SW 1271 (cell line): ENCODE results near the gene HTR3A.
"Not testable (repeated sequence)": the region's sequence is repeated elsewhere in the genome, so short reads cannot be mapped to it uniquely, and the experiment has no call there.

Experiments used
- DNase-seq, 2 experiments: peaks; one replicate each; lab custom pipeline; 2025; lab: John Stamatoyannopoulos, UW

HTR3A gene

DNA sequence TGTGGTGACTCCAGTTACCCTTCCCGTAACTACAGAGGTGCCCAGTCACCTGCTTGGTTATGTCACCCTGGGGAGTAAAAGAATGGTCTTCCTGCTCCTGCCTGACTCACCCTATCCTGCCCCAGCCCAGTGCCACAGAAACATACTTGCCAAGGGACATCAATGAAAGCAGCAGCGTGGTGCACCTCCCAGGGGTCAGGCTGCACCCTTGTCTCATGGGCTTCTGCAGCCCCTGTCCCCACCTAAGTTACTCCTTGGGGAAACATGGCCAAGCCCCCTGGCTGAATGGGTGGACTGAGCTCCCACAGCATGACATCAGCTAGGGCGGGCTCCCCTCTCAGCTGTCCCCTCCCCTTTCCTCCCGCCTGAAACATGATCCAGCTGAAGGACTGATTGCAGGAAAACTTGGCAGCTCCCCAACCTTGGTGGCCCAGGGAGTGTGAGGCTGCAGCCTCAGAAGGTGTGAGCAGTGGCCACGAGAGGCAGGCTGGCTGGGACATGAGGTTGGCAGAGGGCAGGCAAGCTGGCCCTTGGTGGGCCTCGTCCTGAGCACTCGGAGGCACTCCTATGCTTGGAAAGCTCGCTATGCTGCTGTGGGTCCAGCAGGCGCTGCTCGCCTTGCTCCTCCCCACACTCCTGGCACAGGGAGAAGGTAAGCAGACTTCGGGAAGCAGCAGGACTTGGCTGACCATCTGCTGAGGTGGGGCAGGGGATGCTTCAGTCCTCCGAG is at the start of gene HTR3A:
HTR3A (plus strand) TSS at position 368 of the 730 bp plus-strand sequence; CDS start at position 586, 218 bp downstream.
- no peak for DNase-seq

DNA sequence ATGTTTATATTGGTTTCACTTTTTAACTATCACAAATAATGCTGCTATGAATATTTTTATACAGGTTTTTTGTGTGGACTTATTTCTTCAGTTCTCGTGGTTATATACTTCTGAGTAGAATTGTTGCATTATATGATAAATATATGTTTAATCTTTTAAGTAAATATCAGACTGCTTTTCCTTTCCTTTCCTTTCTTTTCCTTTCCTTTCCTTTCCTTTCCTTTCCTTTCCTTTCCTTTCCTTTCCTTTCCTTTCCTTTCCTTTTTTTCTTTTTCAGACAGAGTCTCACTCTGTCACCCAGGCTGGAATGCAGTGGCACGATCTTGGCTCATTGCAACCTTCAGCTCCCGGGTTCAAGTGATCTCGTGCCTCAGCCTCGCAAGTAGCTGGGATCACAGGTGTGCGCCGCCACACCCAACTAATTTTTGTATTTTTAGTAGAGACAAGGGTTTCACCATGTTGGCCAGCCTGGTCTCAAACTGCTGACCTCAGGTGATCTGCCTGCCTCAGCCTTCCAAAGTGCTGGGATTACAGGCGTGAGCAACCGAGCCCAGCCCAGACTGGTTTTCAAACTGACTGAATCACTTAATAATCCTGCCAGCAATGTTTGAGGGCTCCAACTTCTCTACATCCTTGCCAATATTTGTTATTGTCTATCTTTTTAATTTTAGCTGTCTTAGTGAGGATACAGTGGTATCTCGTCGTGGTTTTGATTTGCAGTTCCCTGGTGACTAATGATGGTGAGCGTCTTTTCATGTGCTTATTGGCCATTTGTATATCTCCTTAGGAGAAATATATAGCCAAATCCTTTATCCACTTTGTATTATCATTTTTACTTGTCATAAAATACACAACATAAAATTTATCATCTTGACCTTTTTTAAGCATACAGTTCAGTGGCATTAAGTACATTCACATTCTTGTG is 48.4 kb upstream of the HTR3A start:
- DNase-seq, result no peak

DNA sequence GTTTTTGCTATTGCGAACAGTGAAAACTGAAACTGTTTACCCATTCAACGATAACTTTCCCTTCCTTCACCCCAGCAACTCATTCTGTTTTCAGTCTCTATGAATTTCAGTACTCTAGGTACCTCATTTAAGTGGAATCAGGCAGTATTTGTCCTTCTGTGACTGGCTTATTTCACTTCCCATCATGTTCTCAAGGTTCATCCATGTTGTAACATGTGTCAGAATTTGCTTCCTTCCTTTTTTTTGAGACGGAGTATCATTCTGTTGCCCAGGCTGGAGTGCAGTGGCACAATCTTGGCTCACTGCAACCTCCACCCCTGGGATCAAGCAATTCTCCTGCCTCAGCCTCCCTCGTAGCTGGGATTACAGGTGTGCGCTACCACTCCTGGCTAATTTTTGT is 46.6 kb upstream of the HTR3A start:
- no peak for DNase-seq

DNA sequence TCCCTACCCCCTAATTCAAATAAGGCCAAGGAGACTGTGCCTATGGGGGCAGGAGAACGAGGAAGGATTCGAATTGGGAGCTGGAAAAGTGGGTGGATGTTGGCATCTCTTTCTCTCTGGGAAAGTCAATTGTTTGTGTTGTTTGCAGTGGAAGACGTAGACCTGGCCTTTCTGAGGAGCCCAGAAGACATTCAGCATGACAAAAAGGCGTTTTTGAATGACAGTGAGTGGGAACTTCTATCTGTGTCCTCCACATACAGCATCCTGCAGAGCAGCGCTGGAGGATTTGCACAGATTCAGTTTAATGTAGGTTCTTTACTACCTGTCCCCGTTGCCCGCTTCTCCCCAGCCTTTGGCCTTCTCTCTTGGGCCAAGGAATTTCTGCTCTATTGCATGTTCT is 42.1 kb upstream of the HTR3A start:
- DNase-seq, result no peak

DNA sequence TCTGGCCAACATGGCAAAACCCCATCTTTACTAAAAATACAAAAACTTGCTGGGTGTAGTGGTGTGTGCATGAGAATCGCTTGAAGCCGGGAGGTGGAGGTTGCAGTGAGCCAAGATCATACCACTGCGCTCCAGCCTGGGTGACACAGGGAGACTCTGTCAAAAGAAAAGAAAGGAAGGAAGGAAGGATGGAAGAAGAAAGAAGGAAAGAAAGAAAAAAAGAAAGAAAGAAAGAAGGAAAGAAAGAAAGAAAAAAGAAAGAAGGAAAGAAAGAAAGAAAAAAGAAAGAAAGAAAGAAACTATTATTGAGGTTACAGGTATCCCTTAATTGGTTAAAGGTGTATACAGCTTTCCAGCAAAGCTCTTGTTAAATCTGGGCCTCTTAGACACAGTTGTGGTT is 40.7 kb upstream of the HTR3A start:
- not testable (repeated sequence) for DNase-seq

DNA sequence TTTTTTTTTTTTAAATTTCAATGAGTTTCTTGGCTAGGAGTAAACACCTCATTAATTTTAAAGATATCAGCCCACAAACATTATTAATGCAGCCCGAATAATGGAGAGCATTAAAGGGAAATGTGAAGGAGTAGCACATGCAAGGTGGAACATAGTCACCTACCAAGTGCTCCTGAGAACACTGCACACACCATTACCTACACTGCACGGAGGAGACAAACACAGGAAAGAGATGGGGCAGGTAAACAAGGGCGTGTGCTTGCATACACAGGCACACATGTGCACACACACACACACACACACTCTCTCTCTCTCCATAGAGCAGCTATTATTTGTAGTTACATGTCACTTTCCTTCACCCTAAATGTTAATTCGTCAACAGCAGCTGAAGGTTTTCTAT is 40.1 kb upstream of the HTR3A start:
- DNase-seq, result no peak

DNA sequence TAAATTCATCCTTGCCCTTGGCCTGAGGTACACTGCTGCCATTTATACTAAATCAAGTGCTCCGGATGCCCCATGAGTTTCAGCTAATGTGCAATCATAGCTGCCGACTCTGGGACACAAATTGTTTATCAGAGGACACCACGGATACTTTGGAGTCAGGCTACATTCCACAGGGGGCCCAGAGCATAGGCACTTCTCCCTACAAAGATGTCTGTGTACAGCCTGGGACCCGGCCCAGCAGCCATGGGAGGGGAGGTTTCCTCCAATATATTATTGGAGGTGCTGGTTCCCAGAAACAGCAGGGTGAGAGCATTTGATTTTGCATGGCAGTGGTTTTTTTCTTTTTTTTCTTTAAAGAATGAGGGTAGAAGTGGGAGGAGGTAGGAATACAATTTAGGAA is 39.0 kb upstream of the HTR3A start:
- no peak for DNase-seq

DNA sequence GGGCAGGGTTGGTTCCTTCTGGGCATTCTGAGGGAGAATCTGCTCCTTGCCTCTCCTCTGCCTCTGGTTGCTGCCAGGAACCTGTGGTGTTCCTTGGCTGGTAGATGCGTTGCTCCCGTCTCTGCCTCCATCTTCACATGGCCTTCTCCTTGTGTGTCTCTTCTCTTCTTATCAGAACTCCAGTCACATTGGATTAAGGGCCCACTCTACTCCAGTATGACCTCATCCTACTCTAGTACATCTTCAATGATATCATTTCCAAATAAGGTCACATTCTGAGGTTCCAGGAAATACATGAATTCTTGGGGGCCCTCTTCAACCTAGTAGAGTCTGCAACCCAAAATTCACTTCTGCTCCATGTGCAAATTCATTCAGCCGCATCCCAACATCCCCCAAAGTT is 37.0 kb upstream of the HTR3A start:
- DNase-seq, result no peak

DNA sequence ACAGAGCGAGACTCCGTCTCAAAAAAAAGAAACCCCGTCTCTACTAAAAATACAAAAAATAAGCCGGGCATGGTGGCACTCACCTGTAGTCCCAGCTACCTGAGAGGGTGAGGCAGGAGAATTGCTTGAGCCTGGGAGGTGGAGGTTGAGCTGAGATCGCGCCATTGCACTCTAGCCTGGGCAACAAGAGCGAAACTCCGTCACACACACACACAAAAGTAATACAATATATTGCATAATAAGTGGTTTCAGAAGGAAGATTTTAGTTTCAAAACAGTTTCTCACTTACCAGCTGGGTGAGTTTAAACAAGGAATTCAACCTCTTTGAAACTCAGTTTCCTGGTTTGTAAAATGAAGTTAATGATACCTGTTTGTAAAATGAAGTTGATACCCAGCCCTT is 32.7 kb upstream of the HTR3A start:
- no peak for DNase-seq

DNA sequence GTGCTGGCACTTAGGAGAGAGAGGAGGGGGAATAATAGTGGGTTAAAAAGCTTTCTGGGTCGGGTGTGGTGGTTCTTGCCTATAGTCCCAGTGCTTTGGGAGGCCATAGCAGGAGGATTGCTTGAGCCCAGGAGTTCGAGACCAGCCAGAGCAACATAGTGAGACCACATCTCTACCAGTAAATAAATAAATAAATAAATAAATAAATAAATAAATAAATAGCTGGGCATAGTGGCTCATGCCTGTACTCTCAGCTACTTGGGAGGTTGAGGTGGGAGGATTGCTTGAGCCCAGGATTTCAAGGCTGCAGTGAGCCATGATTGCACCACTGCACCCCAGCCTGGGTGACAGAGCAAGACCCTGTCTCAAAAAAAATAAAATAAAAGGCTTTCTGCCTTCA is 28.7 kb upstream of the HTR3A start:
- not testable (repeated sequence) for DNase-seq

DNA sequence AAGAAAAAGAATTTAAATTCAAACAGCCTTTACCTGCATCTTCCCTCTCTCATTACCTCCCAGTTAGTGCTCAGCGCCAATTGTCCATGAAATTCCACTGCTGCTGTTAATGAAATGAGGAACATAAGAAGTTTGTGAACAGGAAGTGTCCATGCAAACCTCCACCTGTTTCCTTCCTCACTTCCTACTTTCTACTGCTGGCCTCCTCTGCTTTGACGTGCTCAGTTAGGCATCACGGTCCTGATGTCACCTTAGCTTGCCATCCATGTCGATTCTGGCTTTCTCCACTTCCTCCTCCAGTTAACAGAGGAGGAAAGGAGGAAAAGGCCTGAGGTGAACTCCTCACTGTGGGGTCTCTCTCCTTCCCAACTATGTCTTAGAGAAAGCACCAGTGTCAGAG is 26.9 kb upstream of the HTR3A start:
- no peak for DNase-seq

DNA sequence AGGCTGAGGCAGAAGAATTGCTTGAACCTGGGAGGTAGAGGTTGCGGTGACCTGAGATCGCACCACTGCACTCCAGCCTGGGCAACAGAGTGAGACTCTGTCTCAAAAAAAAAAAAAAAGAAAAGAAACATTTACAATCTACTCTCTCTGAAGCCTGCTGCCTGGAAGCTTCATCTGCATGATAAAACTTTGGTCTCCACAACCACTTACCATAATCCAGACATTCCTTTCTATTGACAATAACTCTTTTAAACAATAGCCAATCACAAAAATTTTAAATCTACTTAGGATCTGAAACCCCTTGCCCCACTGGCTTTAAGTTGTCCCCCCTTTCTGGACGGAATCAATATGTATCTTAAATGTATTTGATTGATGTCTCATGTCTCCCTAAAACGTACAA is 25.0 kb upstream of the HTR3A start:
- no peak for DNase-seq

DNA sequence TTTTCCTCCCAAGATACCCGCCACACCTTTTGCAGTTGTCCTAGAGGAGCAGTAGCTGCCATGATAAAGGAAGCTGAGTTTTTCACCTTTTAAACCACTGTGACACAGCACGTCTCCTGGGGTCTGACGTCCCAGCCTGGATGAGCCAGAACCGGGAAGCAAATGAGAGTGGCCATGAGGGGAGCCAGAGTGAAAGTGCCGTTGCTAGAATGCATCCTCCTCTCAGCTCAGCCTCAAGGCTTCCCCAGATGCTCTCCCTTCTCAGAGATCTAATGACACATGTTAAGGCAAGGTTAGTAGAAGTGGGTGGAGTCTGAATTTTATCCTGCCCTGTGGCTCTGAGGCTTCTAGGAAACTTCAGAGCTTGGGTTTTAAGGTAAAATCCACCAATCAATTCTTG is 23.4 kb upstream of the HTR3A start:
- no peak for DNase-seq

DNA sequence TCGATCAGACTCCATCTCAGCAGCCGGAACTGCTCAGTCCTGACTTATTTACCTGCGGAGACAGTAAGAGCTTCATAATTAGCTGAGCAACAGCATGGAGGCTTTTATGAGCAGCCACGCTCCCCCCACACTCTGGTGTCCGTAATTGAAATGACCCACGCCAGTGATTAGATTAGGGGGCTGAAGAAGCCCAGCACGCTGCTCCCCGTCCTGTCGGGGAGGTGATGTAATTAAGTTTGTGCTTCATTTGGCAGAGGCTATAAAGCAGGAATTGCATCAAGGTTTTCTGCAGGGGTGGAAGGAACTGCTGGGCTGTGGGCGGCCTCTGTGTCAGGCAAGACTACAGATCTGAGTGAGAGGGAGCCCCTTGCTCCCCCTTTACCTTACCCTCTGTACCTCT is 22.8 kb upstream of the HTR3A start:
- DNase-seq, result no peak

DNA sequence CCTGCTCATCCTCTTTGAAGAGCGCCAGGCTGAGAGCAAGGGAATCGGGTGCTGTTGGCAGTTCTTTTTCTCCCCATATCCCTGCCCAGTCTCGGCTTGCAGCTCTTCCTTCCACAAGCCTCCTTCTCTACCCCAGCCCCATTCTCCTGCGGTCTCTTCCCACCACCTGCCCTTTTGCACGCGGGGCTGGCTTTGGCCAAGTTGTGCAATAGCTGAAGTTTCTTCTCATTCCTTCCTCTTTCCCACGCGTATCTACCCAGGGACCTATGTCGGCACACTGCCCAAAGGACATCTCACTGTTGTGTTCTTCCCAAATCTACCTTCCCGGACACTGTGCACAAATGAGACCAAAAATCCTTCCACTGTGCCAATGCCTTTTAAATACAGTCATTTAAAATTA is 22.3 kb upstream of the HTR3A start:
- no peak for DNase-seq

DNA sequence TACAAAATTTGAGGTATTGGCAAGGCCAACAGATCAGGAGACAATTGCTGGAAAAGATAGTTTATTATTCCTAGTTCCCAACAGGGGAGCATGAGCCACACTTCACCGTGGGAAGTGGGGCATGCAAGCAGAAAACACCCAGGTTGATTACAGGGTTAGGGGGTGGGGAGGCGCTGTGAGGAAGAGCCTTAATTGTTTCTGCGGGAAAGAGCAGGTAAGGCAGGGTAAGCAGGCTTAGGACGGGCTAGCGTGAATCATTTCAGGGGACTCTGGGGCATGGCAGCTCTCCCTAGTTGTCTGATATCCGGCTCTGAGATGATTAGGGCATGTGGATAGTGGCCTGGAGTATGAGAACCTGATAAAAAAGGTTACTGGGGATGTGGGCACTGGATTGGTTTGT is 20.7 kb upstream of the HTR3A start:
- DNase-seq, result no peak

DNA sequence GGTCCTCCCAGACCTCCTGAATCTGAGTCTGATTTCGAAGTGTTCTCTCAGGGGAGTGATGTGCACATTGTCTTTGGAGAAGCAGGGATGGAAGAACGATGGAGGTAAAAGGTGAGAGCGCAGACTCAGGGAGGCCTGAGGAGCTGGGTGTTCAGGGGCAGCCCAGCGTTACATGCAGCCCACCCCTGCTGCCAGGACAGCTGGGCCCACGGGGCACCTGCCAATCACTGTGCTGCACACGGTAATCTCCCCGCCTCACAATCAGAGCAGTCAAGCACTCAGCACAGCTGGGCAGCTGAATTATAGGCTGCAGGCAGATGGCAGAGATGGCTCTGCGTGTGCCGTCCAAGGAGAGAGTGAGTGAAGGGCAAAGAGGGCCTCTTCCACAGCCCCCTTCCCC is 17.9 kb upstream of the HTR3A start:
- no peak for DNase-seq

DNA sequence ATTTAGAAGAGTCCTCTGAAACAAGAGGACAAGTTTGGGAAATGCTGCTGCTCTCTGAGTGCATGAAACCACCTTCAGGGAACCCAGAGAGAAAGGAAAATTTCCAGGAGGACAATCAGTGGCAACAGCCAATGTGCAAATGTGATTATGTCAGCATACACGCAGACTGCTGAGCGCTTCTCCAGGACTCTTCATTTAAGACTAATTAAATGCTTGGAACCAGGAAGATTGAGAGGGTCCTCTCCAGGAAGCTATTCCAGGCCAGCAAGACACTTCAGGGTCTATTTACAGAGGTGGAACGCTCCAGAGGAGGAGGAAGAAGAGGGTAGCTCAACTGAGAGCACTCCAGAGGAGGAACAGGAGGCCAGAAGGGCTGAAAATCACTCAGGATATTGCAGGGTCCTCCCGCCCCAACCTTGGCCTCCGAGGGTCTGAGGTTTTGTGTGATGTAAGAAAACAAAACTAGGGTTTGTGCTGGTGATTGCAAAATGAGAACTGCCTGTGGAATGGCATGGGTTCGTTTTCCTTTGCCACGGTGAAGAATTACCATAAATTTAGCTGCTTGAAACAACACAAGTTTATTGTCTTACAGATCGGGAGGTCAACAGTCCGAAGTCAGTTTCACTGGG is 14.1 kb upstream of the HTR3A start:
- no peak for DNase-seq

DNA sequence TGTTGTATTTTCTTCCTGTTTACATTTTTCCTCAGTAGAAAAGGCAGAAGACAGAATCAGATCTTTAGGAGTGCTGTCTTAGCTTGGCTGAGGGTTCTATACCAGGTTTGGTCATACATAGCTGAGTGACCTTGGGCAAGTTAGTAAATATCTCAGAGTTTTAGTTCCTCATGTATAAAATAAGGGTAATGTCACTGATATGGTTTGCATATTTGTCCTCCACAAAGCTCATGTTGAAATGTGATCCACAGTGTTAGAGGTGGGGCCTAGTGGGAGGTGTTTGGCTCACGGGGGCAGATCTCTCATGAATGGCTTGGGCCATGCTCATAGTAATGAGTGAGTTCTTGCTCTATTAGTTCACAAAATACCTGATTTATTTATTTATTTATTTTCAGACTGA is 7.5 kb upstream of the HTR3A start:
- no peak for DNase-seq

DNA sequence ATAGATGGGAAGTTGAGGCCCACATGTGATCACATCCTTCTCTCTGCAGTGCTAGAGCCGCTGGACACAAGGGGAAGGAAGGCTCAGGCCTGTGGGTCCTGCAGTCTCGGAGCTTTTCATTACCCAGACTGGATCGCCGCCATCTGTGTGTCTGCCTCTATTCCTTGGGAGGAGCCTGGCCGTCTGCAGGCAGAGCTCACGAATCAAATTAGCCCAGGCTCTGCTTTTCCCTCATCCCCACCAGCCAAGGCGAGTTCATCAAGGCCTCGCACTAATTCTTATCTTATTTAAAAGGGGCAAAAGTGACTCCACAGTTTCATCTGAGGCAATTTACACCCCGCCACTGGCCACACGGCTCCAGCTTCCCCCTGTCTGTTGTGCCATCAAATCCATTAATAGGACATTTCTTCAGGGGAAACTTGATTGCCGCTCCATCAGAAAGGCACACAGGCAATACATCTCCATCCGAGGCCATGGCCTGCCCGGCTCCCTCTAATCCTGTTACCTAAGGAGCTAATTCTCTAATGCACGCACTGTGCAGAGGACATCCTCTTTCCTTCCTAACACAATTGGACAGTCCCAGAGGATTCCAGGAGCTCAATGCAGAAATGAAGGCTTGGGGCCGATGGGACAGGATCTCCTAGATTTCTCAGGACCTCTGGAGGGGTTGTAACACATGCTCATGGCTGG is 3.3 kb upstream of the HTR3A start:
- no peak for DNase-seq

DNA sequence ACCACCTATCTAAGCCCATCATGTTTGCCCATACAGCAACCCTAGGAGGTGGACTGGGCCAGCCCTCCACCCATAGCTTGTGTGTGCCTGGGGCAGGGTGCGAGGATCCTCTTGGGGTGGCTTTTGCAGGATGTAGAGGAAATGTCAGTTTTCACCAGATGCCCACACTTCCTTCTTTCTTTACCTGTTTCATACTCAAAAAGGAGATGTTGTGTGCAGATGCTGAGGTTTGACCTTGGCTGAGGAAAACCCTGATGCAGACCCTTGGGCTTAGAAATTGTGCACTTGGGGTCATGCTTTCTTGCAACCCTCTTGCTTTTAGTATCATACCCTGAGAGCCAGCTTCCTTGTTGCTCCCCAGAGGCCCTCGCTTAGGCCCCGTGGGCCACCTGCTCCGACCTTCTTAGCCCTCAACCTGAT is 2.2 kb downstream of the HTR3A start:
- DNase-seq, result no peak

DNA sequence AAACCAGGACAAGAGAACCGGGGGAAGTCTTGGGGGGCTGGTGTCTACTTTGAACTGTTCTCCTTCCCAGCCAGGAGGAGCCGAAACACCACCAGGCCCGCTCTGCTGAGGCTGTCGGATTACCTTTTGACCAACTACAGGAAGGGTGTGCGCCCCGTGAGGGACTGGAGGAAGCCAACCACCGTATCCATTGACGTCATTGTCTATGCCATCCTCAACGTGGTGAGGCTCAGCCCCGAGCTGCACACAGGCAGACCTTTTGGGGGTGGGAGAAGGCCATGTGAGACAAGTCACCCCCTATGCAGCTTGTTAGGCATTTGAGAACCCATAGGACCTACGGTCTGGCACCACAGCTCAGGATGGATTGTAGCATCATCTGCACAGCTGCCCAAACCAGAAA is 2.8 kb downstream of the HTR3A start:
- no peak for DNase-seq
